GM21447 (cell line): ENCODE measurements around the gene MR1.
A peak's percentile ranks its signal among the peaks of the same experiment; 100 is the strongest.

Experiments
- ATAC-seq: cut with Tn5 transposase; IDR thresholded peaks from one replicate; pipeline ENCODE4 v1.9.1; 2021; ENCODE audit not compliant: unreplicated experiment

Gene MR1

GRCh38 chr1:181090641-181091126, 56.9 kb downstream of the MR1 start:
- peak; percentile 21 for ATAC-seq

- ATAC-seq = no peak
Observed at GRCh38 chr1:181091309-181092040, 57.7 kb downstream of the MR1 start.

GRCh38 chr1:181092056-181092455, 58.3 kb downstream of the MR1 start:
- no peak for ATAC-seq

- no peak for ATAC-seq
Observed at GRCh38 chr1:181092883-181093458, 59.2 kb downstream of the MR1 start.

- ATAC-seq = no peak
Observed at GRCh38 chr1:181094416-181095212, 60.8 kb downstream of the MR1 start.

GRCh38 chr1:181095260-181095659, 61.5 kb downstream of the MR1 start:
- ATAC-seq = no peak

GRCh38 chr1:181095763-181096184, 62.0 kb downstream of the MR1 start:
- no peak for ATAC-seq

- ATAC-seq = no peak
Observed at GRCh38 chr1:181097242-181097641, 63.5 kb downstream of the MR1 start.

GRCh38 chr1:181099152-181100014, 65.6 kb downstream of the MR1 start:
- peak; percentile 63 for ATAC-seq

- peak; percentile 2 for ATAC-seq
Observed at GRCh38 chr1:181100015-181100905, 66.5 kb downstream of the MR1 start.

- ATAC-seq = no peak
Observed at GRCh38 chr1:181100934-181101333, 67.2 kb downstream of the MR1 start.

GRCh38 chr1:181101581-181102226, 67.9 kb downstream of the MR1 start:
- no peak for ATAC-seq

GRCh38 chr1:181102841-181103240, 69.1 kb downstream of the MR1 start:
- no peak for ATAC-seq

- no peak for ATAC-seq
Observed at GRCh38 chr1:181103399-181103798, 69.6 kb downstream of the MR1 start.

- peak; percentile 19 for ATAC-seq
Observed at GRCh38 chr1:181104042-181104789, 70.4 kb downstream of the MR1 start.

GRCh38 chr1:181104790-181105133, 71.0 kb downstream of the MR1 start:
- ATAC-seq = no peak

GRCh38 chr1:181105134-181106021, 71.6 kb downstream of the MR1 start:
- ATAC-seq = peak; percentile 70

GRCh38 chr1:181106022-181106312, 72.2 kb downstream of the MR1 start:
- ATAC-seq = no peak
